Mucosa of descending colon (tissue), 3 donors: Measurements from ENCODE around the gene ADAMTS2. TPM values are rescaled to one million over a fixed set of nuclear protein-coding genes. Genes with fewer than 3 reads are reported as not detected.

Experiments used
- ATAC-seq: fragments of 200-7000 bp; cut with Tn5 transposase; one replicate; pipeline ENCODE4 v1.9.1; 2020; ENCODE audit warnings: mild to moderate bottlenecking, moderate library complexity
- DNase-seq, 3 donors: peaks; one replicate each; pipeline ENCODE4 v3.0.0-alpha.2; 2020
- H3K36me3 ChIP-seq: fragments of 200-600 bp; one replicate; pipeline ENCODE4 v1.8.0; 2021; ENCODE audit warnings: low read depth, mild to moderate bottlenecking
- H3K4me1 ChIP-seq: fragments of 200-600 bp; one replicate; pipeline ENCODE4 v1.8.0; 2021; ENCODE audit warnings: low read depth, mild to moderate bottlenecking
- H3K4me3 ChIP-seq: fragments of 200-600 bp; one replicate; pipeline ENCODE4 v1.8.0; 2021; ENCODE audit warnings: mild to moderate bottlenecking
- H3K9me3 ChIP-seq: fragments of 200-600 bp; one replicate; pipeline ENCODE4 v1.8.0; 2021; ENCODE audit warnings: mild to moderate bottlenecking
- intact Hi-C, 2 donors: fragments of 100-400 bp; cut with DNase I in 1 of 2; cut with micrococcal nuclease in 1 of 2; formaldehyde crosslinking; loops; one replicate each; pipeline versions ENCODE4 v1.11.0 to v1.11.1; 2022; cut with DNase I, micrococcal nuclease
- total RNA-seq, 3 donors: library from RNA; stranded (reverse); fragmentation: NEBNext Ultra II Directional in 2 of 3; extraction: Animal tissue kit (Norgen Biotek cat#: 25700) in 2 of 3; gene quantifications; one replicate each; pipeline versions ENCODE4 v1.2.1 to v1.2.4, GENCODE V29; 2021 to 2023
- TF ChIP-seq, protein P1 (sequence below): fragments of 200-600 bp; IDR thresholded peaks from one replicate; pipeline ENCODE4 v1.8.0; 2022; ENCODE audit warnings: antibody characterized with exemption, mild to moderate bottlenecking
- donor health status: DM: no; HTN: no; CAD: no; lungs with moderate emphysema.
- donor health status: DM: no; HTN: no; CAD: no.
- donor health status: DM: no; HTN: yes; CAD: no.

ADAMTS2 gene
- total RNA-seq, 3 donors from 2014 or later = 1.3 to 9.2 (median 7.3) TPM

DNA sequence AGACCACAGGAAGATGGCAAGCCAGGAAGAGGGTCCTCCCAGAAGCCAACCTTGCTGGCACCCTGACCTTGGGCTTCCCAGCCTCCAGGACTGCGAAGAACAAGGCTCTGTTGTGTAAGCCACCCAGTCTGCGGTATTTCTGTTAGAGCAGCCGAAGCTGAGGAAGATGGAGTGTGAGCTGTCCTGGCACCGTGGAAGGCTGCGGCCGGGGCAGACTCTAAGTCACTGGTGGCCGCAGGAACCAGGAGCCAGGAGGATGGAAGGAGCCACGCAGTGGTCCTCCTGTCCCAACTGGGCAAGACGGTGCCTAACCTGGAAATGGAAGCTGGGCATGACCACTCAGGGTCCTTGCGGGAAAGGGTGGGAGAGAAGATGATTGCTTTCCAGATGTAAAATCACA lies 196.0 kb downstream of the ADAMTS2 start:
- Histone ChIP-seq H3K36me3 (no peaks in the 10 kb centered on the region), H3K9me3 (no peaks in the 10 kb centered on the region), H3K4me1 (no peaks in the 10 kb centered on the region), H3K4me3 (no peak overlapping the region)
- TF ChIP-seq, protein P1, sequence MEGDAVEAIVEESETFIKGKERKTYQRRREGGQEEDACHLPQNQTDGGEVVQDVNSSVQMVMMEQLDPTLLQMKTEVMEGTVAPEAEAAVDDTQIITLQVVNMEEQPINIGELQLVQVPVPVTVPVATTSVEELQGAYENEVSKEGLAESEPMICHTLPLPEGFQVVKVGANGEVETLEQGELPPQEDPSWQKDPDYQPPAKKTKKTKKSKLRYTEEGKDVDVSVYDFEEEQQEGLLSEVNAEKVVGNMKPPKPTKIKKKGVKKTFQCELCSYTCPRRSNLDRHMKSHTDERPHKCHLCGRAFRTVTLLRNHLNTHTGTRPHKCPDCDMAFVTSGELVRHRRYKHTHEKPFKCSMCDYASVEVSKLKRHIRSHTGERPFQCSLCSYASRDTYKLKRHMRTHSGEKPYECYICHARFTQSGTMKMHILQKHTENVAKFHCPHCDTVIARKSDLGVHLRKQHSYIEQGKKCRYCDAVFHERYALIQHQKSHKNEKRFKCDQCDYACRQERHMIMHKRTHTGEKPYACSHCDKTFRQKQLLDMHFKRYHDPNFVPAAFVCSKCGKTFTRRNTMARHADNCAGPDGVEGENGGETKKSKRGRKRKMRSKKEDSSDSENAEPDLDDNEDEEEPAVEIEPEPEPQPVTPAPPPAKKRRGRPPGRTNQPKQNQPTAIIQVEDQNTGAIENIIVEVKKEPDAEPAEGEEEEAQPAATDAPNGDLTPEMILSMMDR = no peak
- intact Hi-C loops = no loop called here
- ATAC-seq (no peak), DNase-seq (no peak)

DNA sequence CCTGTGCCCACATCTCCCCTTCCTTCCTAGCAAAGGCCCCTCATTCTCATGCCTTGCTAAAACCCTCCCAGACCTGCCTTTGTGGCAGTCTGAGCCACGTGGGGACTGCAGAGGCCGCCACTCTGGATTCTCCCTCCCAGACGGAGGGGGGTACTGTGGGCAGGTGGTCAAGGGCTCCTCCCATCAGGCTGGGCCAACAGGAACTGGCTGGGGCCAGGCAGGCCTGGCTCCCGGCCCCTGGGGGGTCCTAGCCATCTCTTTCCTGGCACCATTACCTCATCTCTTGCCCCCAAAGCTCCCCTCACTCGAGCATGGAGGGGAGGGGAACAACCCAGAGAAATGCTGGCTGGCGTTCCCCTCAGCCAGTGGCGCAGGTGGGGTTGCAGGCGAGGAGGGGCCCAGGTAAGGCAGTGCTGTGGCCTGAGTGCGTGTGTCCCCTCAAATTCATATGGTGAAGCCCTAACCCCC lies 196.5 kb downstream of the ADAMTS2 start:
- intact Hi-C loops = no loop called here
- Histone ChIP-seq H3K36me3 (no peaks in the 10 kb centered on the region), H3K4me1 (no peaks in the 10 kb centered on the region), H3K4me3 (no peak overlapping the region), H3K9me3 (no peaks in the 10 kb centered on the region)
- DNase-seq = no peak
- TF ChIP-seq, protein P1 = no peak
- no peak for ATAC-seq

DNA sequence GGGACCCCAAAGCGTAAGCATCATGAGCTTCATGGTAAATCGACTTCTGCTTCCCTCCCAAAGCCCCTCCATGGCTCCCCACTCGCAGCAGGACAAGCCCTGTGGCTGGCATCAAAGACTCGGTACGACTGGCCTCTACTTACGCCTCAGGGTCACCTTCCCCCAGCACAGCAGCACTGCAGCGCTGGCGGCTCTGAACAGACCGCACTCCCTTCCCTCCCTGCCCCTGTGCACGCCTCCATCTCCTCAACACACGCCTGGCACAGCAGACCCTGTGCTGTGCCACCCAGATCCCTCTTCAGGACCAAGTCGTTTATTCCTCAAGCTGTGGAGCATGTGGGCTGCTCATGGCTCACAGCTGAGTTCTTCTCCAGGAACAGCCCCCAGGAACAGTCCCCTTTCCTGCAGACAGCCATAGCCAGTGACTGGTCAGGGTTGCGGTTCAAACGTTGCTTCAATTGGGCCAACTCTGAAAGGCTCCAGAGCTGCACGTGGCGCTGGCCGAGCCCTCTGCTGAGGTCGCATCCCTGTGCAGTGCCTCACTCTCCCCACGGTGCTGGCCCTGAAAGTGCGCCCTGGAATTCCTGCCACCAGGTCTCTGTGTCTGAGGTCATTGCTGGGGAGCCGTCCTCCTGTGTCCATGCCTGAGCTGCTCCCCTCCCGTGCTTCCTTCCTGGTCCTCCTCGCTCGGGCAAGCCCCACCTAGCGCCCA lies 197.1 kb downstream of the ADAMTS2 start:
- no peaks in the 10 kb centered on the region for H3K9me3 ChIP-seq
- DNase-seq (peak in 1 of 3 donors; percentile 20), ATAC-seq (no peak)
- no peak overlapping the region for H3K4me3 ChIP-seq
- no peaks in the 10 kb centered on the region for H3K36me3 ChIP-seq
- H3K4me1 ChIP-seq = no peaks in the 10 kb centered on the region
- TF ChIP-seq, protein P1 = no peak
- intact Hi-C loops = no loop called here

DNA sequence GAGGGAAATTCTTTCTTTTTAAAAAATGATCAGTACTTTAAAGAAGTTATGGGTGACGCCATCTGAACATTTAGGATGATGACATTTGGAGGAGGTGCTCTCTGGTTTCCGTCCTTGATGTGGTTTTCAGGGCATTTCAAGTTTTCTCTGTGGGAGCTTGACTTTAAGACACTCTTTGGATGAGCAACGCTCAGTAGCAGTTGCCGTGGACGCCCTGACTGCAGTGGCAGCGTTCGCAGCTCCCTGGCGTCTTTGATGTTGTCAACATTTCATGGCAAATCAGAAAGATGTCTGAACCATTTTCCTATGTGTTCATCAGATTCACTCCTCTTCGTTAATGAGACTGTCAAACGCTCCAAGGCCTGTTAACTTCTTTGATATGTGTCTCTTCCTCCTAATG lies 199.0 kb downstream of the ADAMTS2 start:
- Histone ChIP-seq H3K4me1 (no peaks in the 10 kb centered on the region), H3K36me3 (no peaks in the 10 kb centered on the region), H3K4me3 (no peak overlapping the region), H3K9me3 (no peaks in the 10 kb centered on the region)
- DNase-seq = peak in 1 of 3 donors; percentile 22
- intact Hi-C loops = no loop called here
- no peak for ATAC-seq
- TF ChIP-seq, protein P1 = no peak

DNA sequence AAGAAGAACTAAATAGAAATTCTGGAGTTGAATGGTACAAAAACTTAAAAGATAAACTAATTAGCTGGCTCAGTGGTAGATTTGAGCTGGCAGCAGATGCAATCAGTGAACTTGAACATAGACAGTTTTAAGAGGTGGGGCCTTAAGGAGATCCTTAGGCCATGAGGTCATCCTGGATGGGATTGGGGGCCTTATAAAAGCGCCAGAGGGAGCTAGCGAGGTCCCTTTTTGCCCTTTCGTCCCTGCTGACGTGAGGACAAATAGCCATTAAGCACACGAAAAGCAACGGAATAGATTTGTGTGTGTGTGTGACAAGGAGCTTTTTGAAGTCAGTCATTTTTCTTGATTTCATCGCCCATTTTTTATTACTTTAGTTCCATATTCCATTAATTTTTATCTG lies 201.8 kb downstream of the ADAMTS2 start:
- Histone ChIP-seq H3K36me3 (no peaks in the 10 kb centered on the region), H3K4me3 (no peak overlapping the region), H3K9me3 (no peaks in the 10 kb centered on the region), H3K4me1 (no peaks in the 10 kb centered on the region)
- ATAC-seq (no peak), DNase-seq (peak in 1 of 3 donors; percentile 4)
- intact Hi-C loops = no loop called here
- TF ChIP-seq, protein P1 = no peak
